Gastrocnemius medialis (tissue), 4 donors: Measurements from ENCODE around the gene SLC22A5. TPM values are rescaled to one million over a fixed set of nuclear protein-coding genes. Genes with fewer than 3 reads are reported as not detected.

ENCODE experiments used
- ATAC-seq, 2 donors: fragments of 150-250 bp; one replicate each; pipeline ENCODE4 v1.9.1; 2016
- DNase-seq, 2 donors: peaks; one replicate each; pipeline ENCODE4 v3.0.0-alpha.2; 2019
- H3K27ac ChIP-seq, 4 donors: fragments of 200-600 bp; sonication (generic); 1 replicate in 1 of 4; 2 replicates in 3 of 4; pipeline ENCODE4 v1.5.1; 2016 to 2018; ENCODE audit warnings: mild to moderate bottlenecking in 2 of 4, moderate library complexity in 1 of 4
- H3K27me3 ChIP-seq, 3 donors: fragments of 200-600 bp; sonication (generic) in 2 of 3; 1 replicate in 1 of 3; 2 replicates in 2 of 3; pipeline versions ENCODE4 v1.5.1 to v1.6.0; 2016 to 2019; ENCODE audit warnings: mild to moderate bottlenecking in 1 of 3, moderate library complexity in 1 of 3
- H3K36me3 ChIP-seq, 2 donors: fragments of 200-600 bp; sonication (generic) in 1 of 2; one replicate each; pipeline ENCODE4 v1.5.1; 2017 to 2018
- H3K4me1 ChIP-seq, 2 donors: fragments of 200-600 bp; sonication (generic) in 1 of 2; one replicate each; pipeline ENCODE4 v1.5.1; 2016 to 2017; ENCODE audit warnings: mild to moderate bottlenecking in 2 of 2
- H3K4me3 ChIP-seq, 4 donors: fragments of 200-600 bp; sonication (generic) in 3 of 4; 1 replicate in 1 of 4; 2 replicates in 3 of 4; pipeline ENCODE4 v1.5.1; 2016 to 2019; ENCODE audit warnings: mild to moderate bottlenecking in 2 of 4
- H3K9me3 ChIP-seq, 3 donors: fragments of 200-600 bp; sonication (generic) in 2 of 3; 1 replicate in 1 of 3; 2 replicates in 2 of 3; pipeline ENCODE4 v1.5.1; 2016 to 2019
- POLR2A ChIP-seq, 2 donors: fragments of 450-650 bp; IDR thresholded peaks; one replicate each; pipeline ENCODE4 v1.6.1; 2017; ENCODE audit warnings: antibody characterized with exemption in 2 of 2, mild to moderate bottlenecking in 2 of 2, moderate library complexity in 2 of 2
- in situ Hi-C, 4 donors: fragments of 200-750 bp; cut with MboI; loops; one replicate each; pipeline versions ENCODE4 v1.15.0 to v1.8.0; 2017; ENCODE audit warnings: low sequenced_read_pairs in 4 of 4
- intact Hi-C: fragments of 100-400 bp; cut with DNase I; formaldehyde crosslinking; loops from one replicate; pipeline ENCODE4 v1.15.1; 2023; ENCODE audit warnings: low total_unique reads
- total RNA-seq, 4 donors: library from RNA; depleted of rRNA; stranded (reverse); fragments of >200 nt; gene quantifications; one replicate each; pipeline versions ENCODE4 v1.1.0 to v1.2.3, GENCODE V29; 2016
- TF ChIP-seq, protein P1 (sequence below), 5 experiments: fragments of 450-650 bp in 3 of 5; fragments of 200-600 bp in 2 of 5; sonication (generic) in 2 of 5; IDR thresholded peaks in 4 of 5; conservative IDR thresholded peaks in 1 of 5; 1 replicate in 4 of 5; 2 replicates in 1 of 5; pipeline ENCODE4 v1.5.1; 2016 to 2019; ENCODE audit warnings: antibody characterized with exemption in 5 of 5, mild to moderate bottlenecking in 3 of 5, moderate library complexity in 3 of 5

The SLC22A5 gene
- total RNA-seq, 4 donors from 2014 or later: 56.2 to 116 (median 79.2) TPM

DNA sequence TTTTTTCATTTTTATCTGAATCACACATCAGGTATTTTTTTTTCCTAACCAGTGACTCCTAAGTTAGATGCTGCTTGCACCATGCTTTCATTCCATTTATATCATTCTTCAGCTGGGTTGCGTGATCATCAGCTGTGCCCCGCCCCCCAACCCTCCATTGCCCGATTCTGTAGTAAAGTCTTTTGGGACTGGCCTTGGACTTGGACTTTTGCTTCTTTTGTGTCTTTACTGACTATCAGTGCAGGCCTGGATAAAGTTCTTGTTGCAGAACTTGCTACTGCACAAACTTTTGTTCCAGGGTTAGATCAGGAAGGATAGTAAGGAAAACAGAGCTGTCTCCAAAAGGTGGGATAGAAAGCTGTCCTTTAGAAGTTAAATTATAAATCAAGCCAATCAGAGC is 38.5 kb downstream of the SLC22A5 start:
- Histone ChIP-seq H3K27me3 (no peaks in the 10 kb centered on the region), H3K36me3 (no peaks in the 10 kb centered on the region), H3K4me1 (peaks cover 22 to 33% of the 10 kb centered on the region in 2 donors), H3K9me3 (no peaks in the 10 kb centered on the region), H3K27ac (peak overlapping the region; percentile 87 to 99 (median 94)), H3K4me3 (no peak overlapping the region)
- TF ChIP-seq, protein P1, sequence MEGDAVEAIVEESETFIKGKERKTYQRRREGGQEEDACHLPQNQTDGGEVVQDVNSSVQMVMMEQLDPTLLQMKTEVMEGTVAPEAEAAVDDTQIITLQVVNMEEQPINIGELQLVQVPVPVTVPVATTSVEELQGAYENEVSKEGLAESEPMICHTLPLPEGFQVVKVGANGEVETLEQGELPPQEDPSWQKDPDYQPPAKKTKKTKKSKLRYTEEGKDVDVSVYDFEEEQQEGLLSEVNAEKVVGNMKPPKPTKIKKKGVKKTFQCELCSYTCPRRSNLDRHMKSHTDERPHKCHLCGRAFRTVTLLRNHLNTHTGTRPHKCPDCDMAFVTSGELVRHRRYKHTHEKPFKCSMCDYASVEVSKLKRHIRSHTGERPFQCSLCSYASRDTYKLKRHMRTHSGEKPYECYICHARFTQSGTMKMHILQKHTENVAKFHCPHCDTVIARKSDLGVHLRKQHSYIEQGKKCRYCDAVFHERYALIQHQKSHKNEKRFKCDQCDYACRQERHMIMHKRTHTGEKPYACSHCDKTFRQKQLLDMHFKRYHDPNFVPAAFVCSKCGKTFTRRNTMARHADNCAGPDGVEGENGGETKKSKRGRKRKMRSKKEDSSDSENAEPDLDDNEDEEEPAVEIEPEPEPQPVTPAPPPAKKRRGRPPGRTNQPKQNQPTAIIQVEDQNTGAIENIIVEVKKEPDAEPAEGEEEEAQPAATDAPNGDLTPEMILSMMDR (IDR thresholded peaks at IDR 0.05 in 4 of 5, conservative IDR thresholded peaks at IDR 0.05 in 1 of 5): no peak
- TF ChIP-seq POLR2A (IDR thresholded peaks at IDR 0.05): no peak
- DNase-seq (no peak), ATAC-seq (no peak)
- intact Hi-C loops (no loop called here), in situ Hi-C loops (no loop called here)

DNA sequence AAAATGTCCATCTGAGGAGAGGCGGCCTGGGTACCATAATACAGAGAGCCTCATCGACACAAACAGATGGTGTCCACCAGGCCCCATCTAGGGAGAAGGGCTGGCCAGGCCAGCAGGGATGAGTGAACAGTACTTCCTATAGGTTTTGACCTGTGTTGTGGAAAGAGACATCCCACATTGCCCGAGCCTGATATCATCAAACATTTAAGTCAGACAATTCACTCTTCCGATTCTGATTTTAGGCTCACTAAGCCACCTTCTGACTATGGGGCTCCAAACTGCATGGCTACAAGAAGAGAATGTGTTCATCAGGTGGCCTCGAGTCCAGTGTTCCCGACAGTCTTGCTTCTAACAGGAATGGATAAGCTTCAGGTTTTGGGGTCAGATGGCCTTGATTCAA is 38.9 kb downstream of the SLC22A5 start:
- intact Hi-C loops: no loop called here

DNA sequence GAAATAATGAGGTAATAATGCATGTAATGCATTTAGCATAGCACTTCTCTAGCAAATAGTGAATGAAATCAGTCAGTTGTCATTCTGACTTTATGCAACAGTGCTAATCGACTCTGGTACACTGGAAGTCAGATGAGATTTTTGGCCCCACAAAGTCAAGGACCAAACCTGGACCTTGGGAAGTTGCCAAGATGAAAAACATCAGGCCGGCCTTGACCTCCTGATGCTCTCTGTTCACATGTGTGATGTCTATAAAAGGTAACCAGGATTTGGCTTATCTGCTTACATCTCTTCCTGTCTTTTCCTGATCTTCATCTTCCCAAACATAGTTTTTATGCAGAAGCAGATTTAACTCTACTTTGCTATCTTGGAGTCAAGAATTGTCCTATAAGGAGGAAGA is 39.5 kb downstream of the SLC22A5 start:
- Histone ChIP-seq H3K4me3 (no peak overlapping the region), H3K9me3 (no peaks in the 10 kb centered on the region), H3K27ac (peak overlapping the region; percentile 87 to 99 (median 94)), H3K27me3 (no peaks in the 10 kb centered on the region), H3K4me1 (peaks cover 30 to 43% of the 10 kb centered on the region in 2 donors), H3K36me3 (no peaks in the 10 kb centered on the region)
- TF ChIP-seq POLR2A (IDR thresholded peaks at IDR 0.05): no peak
- TF ChIP-seq, protein P1 (IDR thresholded peaks at IDR 0.05 in 4 of 5, conservative IDR thresholded peaks at IDR 0.05 in 1 of 5): no peak
- intact Hi-C loops: no loop called here
- in situ Hi-C loops: no loop called here
- DNase-seq (no peak), ATAC-seq (no peak)

More for the DNA sequence above, 38.9 kb downstream of the SLC22A5 start:
- in situ Hi-C loops: no loop called here
- no peaks in the 10 kb centered on the region for H3K27me3 ChIP-seq
- TF ChIP-seq, protein P1 (IDR thresholded peaks at IDR 0.05 in 4 of 5, conservative IDR thresholded peaks at IDR 0.05 in 1 of 5): no peak
- TF ChIP-seq POLR2A (IDR thresholded peaks at IDR 0.05): no peak
- H3K4me1 ChIP-seq: peaks cover 27 to 38% of the 10 kb centered on the region in 2 donors
- no peak for ATAC-seq
- peak overlapping the region; percentile 87 to 99 (median 94) for H3K27ac ChIP-seq
- H3K36me3 ChIP-seq: no peaks in the 10 kb centered on the region
- DNase-seq: no peak
- no peak overlapping the region for H3K4me3 ChIP-seq
- H3K9me3 ChIP-seq: no peaks in the 10 kb centered on the region

- H3K27me3 ChIP-seq: no peaks in the 10 kb centered on the region
- TF ChIP-seq, protein P1 (IDR thresholded peaks at IDR 0.05 in 4 of 5, conservative IDR thresholded peaks at IDR 0.05 in 1 of 5): peak; percentile 42 to 71 (median 60)
- TF ChIP-seq POLR2A (IDR thresholded peaks at IDR 0.05): peak; percentile 72 to 74
Measured at GRCh38 chr5:132410451-132411303, 41.2 kb downstream of the SLC22A5 start.

More at GRCh38 chr5:132410451-132411303, 41.2 kb downstream of the SLC22A5 start:
- ATAC-seq (peak; percentile 70 to 75), DNase-seq (peak; percentile 69 to 90)
- Histone ChIP-seq H3K4me3 (peak overlapping the region; percentile 65 to 80 (median 68)), H3K36me3 (no peaks in the 10 kb centered on the region), H3K4me1 (peaks cover 47 to 60% of the 10 kb centered on the region in 2 donors), H3K9me3 (no peaks in the 10 kb centered on the region), H3K27ac (peak overlapping the region; percentile 87 to 99 (median 94))
- in situ Hi-C loops: no loop called here
- intact Hi-C loops: loop anchor here (1.0 to 5.0 kb wide), 3 partner anchors 24 to 118 kb away; partner anchors contain the start of gene SLC22A4
